DMS79 (cell line): ENCODE results near the gene MYO1C.

Experiments used
- DNase-seq: peaks from one replicate; lab custom pipeline; 2025; lab: John Stamatoyannopoulos, UW

MYO1C gene

GRCh38 chr17:1485423-1486376 is 6.8 kb downstream of the MYO1C start:
- DNase-seq, result no peak

- DNase-seq, result no peak
These were observed 7.6 kb downstream of the MYO1C start for GRCh38 chr17:1484676-1485422.

- DNase-seq, result no peak
These were observed 8.4 kb downstream of the MYO1C start for GRCh38 chr17:1484060-1484535.

GRCh38 chr17:1482680-1483079 is 9.8 kb downstream of the MYO1C start:
- no peak for DNase-seq

GRCh38 chr17:1481736-1482135 is 10.8 kb downstream of the MYO1C start:
- no peak for DNase-seq

GRCh38 chr17:1480747-1481465 is 11.6 kb downstream of the MYO1C start:
- no peak for DNase-seq

GRCh38 chr17:1478418-1478817 is 14.1 kb downstream of the MYO1C start:
- no peak for DNase-seq

GRCh38 chr17:1475321-1475854 is 17.1 kb downstream of the MYO1C start:
- no peak for DNase-seq

- no peak for DNase-seq
These were observed 17.9 kb downstream of the MYO1C start for GRCh38 chr17:1474402-1475189.

- DNase-seq, result no peak
These were observed 18.6 kb downstream of the MYO1C start for GRCh38 chr17:1473841-1474240.

- no peak for DNase-seq
These were observed 19.3 kb downstream of the MYO1C start for GRCh38 chr17:1473170-1473569.

GRCh38 chr17:1471911-1472821 is 20.3 kb downstream of the MYO1C start:
- DNase-seq, result peak; percentile 16

- no peak for DNase-seq
These were observed 21.0 kb downstream of the MYO1C start for GRCh38 chr17:1471490-1471889.

GRCh38 chr17:1470755-1471462 is 21.6 kb downstream of the MYO1C start:
- DNase-seq, result no peak

- no peak for DNase-seq
These were observed 22.3 kb downstream of the MYO1C start for GRCh38 chr17:1470071-1470754.

- DNase-seq, result no peak
These were observed 23.1 kb downstream of the MYO1C start for GRCh38 chr17:1469231-1469852.

GRCh38 chr17:1467898-1468492 is 24.5 kb downstream of the MYO1C start:
- no peak for DNase-seq

GRCh38 chr17:1467258-1467657 is 25.2 kb downstream of the MYO1C start:
- DNase-seq, result no peak
